Tibial artery (tissue), 4 donors: Measurements from ENCODE around the gene DRD2.

Experiments used
- DNase-seq, 2 donors: peaks; one replicate each; pipeline ENCODE4 v3.0.0-alpha.2; 2019
- H3K27ac ChIP-seq, 2 donors: fragments of 200-600 bp; sonication (generic) in 1 of 2; 1 replicate in 1 of 2; 2 replicates in 1 of 2; pipeline ENCODE4 v1.5.1; 2018 to 2019; ENCODE audit warnings: mild to moderate bottlenecking in 1 of 2
- H3K27me3 ChIP-seq, 2 donors: fragments of 200-600 bp; sonication (generic) in 1 of 2; one replicate each; pipeline versions ENCODE4 v1.5.1 to v1.6.0; 2016 to 2019
- H3K36me3 ChIP-seq, 3 donors: fragments of 200-600 bp; sonication (generic) in 2 of 3; one replicate each; pipeline ENCODE4 v1.5.1; 2016 to 2019; ENCODE audit warnings: mild to moderate bottlenecking in 2 of 3
- H3K4me1 ChIP-seq, 4 donors: fragments of 200-600 bp; sonication (generic) in 2 of 4; 1 replicate in 3 of 4; 2 replicates in 1 of 4; pipeline ENCODE4 v1.5.1; 2016 to 2019
- H3K4me3 ChIP-seq, 2 donors: fragments of 200-600 bp; sonication (generic) in 1 of 2; 1 replicate in 1 of 2; 2 replicates in 1 of 2; pipeline ENCODE4 v1.5.1; 2018 to 2019; ENCODE audit warnings: mild to moderate bottlenecking in 2 of 2
- H3K9me3 ChIP-seq, 3 donors: fragments of 200-600 bp; sonication (generic) in 1 of 3; one replicate each; pipeline ENCODE4 v1.5.1; 2016 to 2019
- intact Hi-C: fragments of 100-400 bp; cut with DNase I; formaldehyde crosslinking; loops from one replicate; pipeline ENCODE4 v1.15.0; 2023; ENCODE audit warnings: low total_unique reads
- TF ChIP-seq, protein P1 (sequence below), 2 experiments: fragments of 200-600 bp in 1 of 2; fragments of 450-650 bp in 1 of 2; IDR thresholded peaks; one replicate each; pipeline ENCODE4 v1.5.1; 2017 to 2019; ENCODE audit warnings: antibody characterized with exemption in 2 of 2, mild to moderate bottlenecking in 1 of 2, moderate library complexity in 1 of 2

DRD2 gene

DNA sequence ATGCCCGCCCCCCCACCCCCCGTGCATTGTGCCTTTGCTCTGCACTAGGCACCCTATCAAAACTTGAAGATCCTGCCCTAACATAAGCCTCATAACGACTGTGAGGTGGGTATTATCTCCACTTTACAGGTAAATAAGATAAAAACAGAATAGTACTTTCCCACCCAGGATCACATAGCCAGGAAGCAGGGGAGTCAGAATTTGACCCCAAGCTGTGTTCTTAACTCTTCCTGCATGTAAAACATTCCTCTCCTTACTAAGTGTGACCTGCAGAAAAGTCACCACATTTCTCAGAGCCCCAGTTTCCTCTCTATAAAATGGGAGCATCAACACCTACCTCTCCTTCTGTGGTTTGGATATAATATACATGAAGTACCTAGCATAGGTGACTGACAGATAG lies 105.8 kb downstream of the DRD2 start:
- Histone ChIP-seq H3K9me3 (no peaks in the 10 kb centered on the region), H3K36me3 (peaks cover 19 to 86% (median 29%) of the 10 kb centered on the region in 3 donors), H3K27ac (no peak overlapping the region), H3K4me1 (no peaks in the 10 kb centered on the region), H3K27me3 (no peaks in the 10 kb centered on the region), H3K4me3 (no peak overlapping the region)
- intact Hi-C loops: no loop called here
- DNase-seq: no peak
- TF ChIP-seq, protein P1, sequence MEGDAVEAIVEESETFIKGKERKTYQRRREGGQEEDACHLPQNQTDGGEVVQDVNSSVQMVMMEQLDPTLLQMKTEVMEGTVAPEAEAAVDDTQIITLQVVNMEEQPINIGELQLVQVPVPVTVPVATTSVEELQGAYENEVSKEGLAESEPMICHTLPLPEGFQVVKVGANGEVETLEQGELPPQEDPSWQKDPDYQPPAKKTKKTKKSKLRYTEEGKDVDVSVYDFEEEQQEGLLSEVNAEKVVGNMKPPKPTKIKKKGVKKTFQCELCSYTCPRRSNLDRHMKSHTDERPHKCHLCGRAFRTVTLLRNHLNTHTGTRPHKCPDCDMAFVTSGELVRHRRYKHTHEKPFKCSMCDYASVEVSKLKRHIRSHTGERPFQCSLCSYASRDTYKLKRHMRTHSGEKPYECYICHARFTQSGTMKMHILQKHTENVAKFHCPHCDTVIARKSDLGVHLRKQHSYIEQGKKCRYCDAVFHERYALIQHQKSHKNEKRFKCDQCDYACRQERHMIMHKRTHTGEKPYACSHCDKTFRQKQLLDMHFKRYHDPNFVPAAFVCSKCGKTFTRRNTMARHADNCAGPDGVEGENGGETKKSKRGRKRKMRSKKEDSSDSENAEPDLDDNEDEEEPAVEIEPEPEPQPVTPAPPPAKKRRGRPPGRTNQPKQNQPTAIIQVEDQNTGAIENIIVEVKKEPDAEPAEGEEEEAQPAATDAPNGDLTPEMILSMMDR (IDR thresholded peaks at IDR 0.05): no peak

DNA sequence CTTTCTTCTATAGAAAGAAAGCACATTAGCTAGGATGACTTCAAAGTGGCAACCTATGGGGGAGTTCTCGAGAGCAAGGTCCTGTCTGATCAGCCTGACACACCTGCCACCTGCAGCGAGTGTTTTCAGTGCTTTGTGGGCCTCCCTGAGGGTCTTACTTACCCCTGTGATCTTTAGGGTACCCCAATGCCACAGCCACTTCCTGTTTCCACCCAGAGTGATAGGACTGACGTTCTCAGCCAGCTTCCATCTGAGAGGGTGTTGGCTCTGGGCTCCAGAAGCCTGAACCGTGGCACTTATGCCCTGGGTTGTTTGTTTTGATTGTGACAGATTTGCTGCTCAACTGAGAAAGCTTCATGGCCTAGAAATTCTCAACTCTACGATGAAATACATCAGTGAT lies 109.3 kb downstream of the DRD2 start:
- DNase-seq: no peak
- TF ChIP-seq, protein P1 (IDR thresholded peaks at IDR 0.05): no peak
- Histone ChIP-seq H3K9me3 (no peaks in the 10 kb centered on the region), H3K4me1 (no peaks in the 10 kb centered on the region), H3K27me3 (no peaks in the 10 kb centered on the region), H3K36me3 (peaks cover 50 to 100% (median 52%) of the 10 kb centered on the region in 3 donors), H3K4me3 (no peak overlapping the region), H3K27ac (no peak overlapping the region)
- intact Hi-C loops: no loop called here

DNA sequence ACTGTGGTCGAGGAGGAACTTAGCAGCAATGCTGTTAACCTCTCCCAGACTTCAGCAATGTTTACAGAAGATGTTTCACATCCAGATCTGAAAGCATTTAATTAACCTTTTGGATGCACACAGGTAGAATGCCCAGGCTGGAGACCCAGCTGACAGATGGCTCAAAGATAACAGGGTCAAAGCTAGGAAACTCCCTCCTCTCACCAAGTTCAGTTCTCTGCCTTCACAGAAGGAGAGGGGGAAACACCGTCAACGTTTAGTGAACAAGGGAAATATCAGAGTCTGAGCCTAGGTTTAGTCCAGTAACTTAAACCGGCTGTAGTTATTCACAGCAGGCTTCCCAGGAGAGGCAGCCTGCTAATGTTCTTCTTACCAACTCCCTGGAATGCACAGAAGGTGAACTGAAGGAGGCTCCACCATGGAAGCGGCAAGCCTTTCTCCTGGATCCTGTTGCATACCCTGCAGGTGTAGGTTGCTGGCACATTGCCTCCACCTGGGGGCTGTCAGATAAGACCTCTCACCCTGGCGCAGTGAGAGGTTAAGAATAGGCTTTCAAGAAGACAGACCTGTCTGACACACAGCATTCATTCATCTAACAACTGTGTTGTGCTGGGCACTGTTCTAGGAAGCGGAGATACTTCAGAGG lies 111.1 kb downstream of the DRD2 start:
- H3K4me3 ChIP-seq: no peak overlapping the region
- peaks cover 62 to 100% (median 68%) of the 10 kb centered on the region in 3 donors for H3K36me3 ChIP-seq
- H3K9me3 ChIP-seq: no peaks in the 10 kb centered on the region
- DNase-seq: no peak
- no peaks in the 10 kb centered on the region for H3K27me3 ChIP-seq
- no peak overlapping the region for H3K27ac ChIP-seq
- no peaks in the 10 kb centered on the region for H3K4me1 ChIP-seq
- intact Hi-C loops: no loop called here
- TF ChIP-seq, protein P1 (IDR thresholded peaks at IDR 0.05): no peak

DNA sequence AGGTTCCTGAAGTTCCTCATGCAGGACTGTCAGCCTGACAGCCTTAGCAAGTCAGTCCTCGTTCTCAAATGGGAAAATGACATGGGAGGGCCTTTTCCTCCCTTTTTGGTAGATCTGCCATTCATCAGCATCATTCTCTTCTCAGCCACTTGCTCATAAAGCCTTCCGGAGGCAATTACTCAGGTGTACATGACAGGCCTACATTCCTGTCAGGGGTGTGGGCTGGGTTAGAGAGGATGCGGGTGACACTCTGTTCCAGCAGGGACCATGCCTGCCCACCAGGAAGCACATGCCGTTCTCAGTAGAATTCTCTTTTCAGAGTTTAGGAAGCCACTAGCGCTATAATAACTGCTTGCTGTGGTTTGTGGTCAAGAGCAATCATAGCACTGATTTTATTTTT lies 111.8 kb downstream of the DRD2 start:
- H3K9me3 ChIP-seq: no peaks in the 10 kb centered on the region
- no peaks in the 10 kb centered on the region for H3K27me3 ChIP-seq
- H3K27ac ChIP-seq: no peak overlapping the region
- H3K36me3 ChIP-seq: peaks cover 62 to 100% (median 69%) of the 10 kb centered on the region in 3 donors
- TF ChIP-seq, protein P1 (IDR thresholded peaks at IDR 0.05): no peak
- no peak overlapping the region for H3K4me3 ChIP-seq
- no peaks in the 10 kb centered on the region for H3K4me1 ChIP-seq
- DNase-seq: no peak
- intact Hi-C loops: no loop called here
